Gastroesophageal sphincter (tissue), 3 donors: ENCODE data around the gene HSD17B3.

ENCODE experiments used
- CTCF ChIP-seq, 4 experiments: fragments of 200-600 bp in 2 of 4; fragments of 450-650 bp in 2 of 4; sonication (generic) in 1 of 4; IDR thresholded peaks; one replicate each; pipeline ENCODE4 v1.5.1; 2017 to 2019; ENCODE audit warnings: antibody characterized with exemption in 4 of 4, mild to moderate bottlenecking in 2 of 4, moderate library complexity in 2 of 4
- EP300 ChIP-seq: sonication (generic); formaldehyde crosslinking; IDR thresholded peaks from one replicate; pipeline ENCODE4 v1.6.1; 2017; ENCODE audit warnings: antibody characterized with exemption, mild to moderate bottlenecking

DNA sequence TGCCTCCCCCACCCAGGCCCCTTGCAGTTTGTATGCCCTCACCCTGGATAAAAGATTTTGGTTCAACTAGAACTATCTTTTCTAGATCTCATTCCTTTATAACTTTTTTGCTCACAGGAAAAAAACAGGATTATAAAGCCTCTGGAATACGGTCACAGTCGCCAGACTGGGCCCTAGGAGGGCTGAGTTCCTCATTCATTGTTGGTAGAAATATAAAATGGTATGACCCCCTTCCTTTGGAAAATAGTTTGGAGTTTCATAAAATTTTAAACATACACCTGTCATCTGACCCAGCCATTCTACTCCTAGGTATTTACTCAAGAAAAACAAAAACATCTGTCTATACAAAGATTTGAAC, 82.1 kb downstream of the HSD17B3 start:
- no peak for TF ChIP-seq CTCF (IDR thresholded peaks at IDR 0.05)
- TF ChIP-seq EP300 = no peak
